ENCODE data around the gene MDC1.

The MDC1 gene

GRCh38 chr6:30743099-30744053 is 26.3 kb upstream of the MDC1 start:
- no peaks in the 10 kb centered on the region for H3K27me3 ChIP-seq (ENCODE audit: control insufficient read depth in 1 of 2, insufficient read depth in 2 of 2, low read length in 2 of 2)
- peaks cover 36% of the 10 kb centered on the region for H3K4me1 ChIP-seq (ENCODE audit: insufficient read depth, low read length)
- H3K9me3 ChIP-seq (ENCODE audit: low read length): no peaks in the 10 kb centered on the region
- peak overlapping the region; percentile 38 to 97 for H3K4me3 ChIP-seq (ENCODE audit: low read depth in 1 of 2, low read length in 2 of 2)
- H3K27ac ChIP-seq (ENCODE audit: low read depth, low read length): peak overlapping the region; percentile 97
- peak overlapping the region; percentile 99 for H3K9ac ChIP-seq (ENCODE audit: low read length)
- peaks cover 32% of the 10 kb centered on the region for H3K36me3 ChIP-seq (ENCODE audit: insufficient read depth, low read length)

DNA sequence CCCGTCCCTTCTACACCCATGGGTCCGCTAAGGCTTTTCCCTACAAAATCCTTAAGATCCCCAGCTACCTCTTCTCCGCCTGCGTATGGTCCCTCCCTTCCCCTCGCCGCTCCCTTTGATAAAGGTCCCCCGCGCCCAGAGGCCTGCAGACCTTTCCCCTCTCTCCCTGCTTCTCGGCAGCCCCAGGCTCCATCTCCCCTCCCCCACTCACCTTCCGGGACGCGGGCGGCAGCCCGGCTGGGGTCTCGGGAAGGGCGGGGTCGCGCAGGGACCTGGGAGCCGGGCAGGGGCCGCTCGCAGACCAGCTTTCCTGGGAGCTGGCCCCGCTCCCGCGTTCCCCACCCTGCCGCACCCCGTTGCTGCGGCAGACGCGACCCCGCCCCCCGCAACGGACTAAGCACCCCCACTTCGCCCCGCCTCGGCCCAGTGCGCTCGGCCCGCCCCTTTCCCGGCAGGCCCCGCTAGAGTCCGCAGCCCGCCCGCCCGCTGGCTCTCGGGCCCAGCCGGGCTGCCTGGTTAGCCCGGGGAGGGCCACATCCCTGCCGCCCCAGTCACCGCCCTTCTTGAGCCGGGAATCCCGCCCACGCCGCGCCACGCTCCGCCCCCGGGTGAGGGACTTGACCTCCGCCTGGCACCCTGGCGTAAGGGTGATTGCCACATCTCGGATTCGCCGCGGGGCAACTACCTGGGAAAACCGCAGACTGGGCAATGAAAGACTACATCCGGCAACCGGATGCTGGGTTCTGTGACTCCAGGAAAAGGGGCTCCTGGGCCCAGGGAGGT is 25.4 kb upstream of the MDC1 start, which contains the start of gene FLOT1:
Gene FLOT1 (minus strand): TSS at position 372 of the 783 bp plus-strand sequence. CDS start 498 bp downstream, outside the sequence.
- Histone ChIP-seq H3K36me3 (ENCODE audit: insufficient read depth, low read length) (peaks cover 41% of the 10 kb centered on the region), H3K4me1 (ENCODE audit: insufficient read depth, low read length) (peaks cover 33% of the 10 kb centered on the region), H3K27me3 (ENCODE audit: control insufficient read depth in 1 of 2, insufficient read depth in 2 of 2, low read length in 2 of 2) (no peaks in the 10 kb centered on the region), H3K9ac (ENCODE audit: low read length) (peak within 1 kb of the TSS; percentile 99), H3K9me3 (ENCODE audit: low read length) (no peaks in the 10 kb centered on the region), H3K27ac (ENCODE audit: low read depth, low read length) (peak within 1 kb of the TSS; percentile 97), H3K4me3 (ENCODE audit: low read depth in 1 of 2, low read length in 2 of 2) (peak within 1 kb of the TSS; percentile 80 to 97)

GRCh38 chr6:30741789-30742315 is 24.8 kb upstream of the MDC1 start:
- Histone ChIP-seq H3K36me3 (ENCODE audit: insufficient read depth, low read length) (peaks cover 47% of the 10 kb centered on the region), H3K9me3 (ENCODE audit: low read length) (no peaks in the 10 kb centered on the region), H3K27me3 (ENCODE audit: control insufficient read depth in 1 of 2, insufficient read depth in 2 of 2, low read length in 2 of 2) (no peaks in the 10 kb centered on the region), H3K27ac (ENCODE audit: low read depth, low read length) (peak overlapping the region; percentile 97), H3K4me3 (ENCODE audit: low read depth in 1 of 2, low read length in 2 of 2) (peak overlapping the region; percentile 80 to 87), H3K4me1 (ENCODE audit: insufficient read depth, low read length) (peaks cover 33% of the 10 kb centered on the region), H3K9ac (ENCODE audit: low read length) (peak overlapping the region; percentile 93)

- Histone ChIP-seq H3K4me3 (ENCODE audit: low read depth in 1 of 2, low read length in 2 of 2) (peak overlapping the region; percentile 80 to 87), H3K27me3 (ENCODE audit: control insufficient read depth in 1 of 2, insufficient read depth in 2 of 2, low read length in 2 of 2) (no peaks in the 10 kb centered on the region), H3K9ac (ENCODE audit: low read length) (peak overlapping the region; percentile 93), H3K9me3 (ENCODE audit: low read length) (no peaks in the 10 kb centered on the region), H3K27ac (ENCODE audit: low read depth, low read length) (peak overlapping the region; percentile 97), H3K4me1 (ENCODE audit: insufficient read depth, low read length) (peaks cover 33% of the 10 kb centered on the region), H3K36me3 (ENCODE audit: insufficient read depth, low read length) (peaks cover 50% of the 10 kb centered on the region)
Measured at GRCh38 chr6:30741063-30741779, 24.1 kb upstream of the MDC1 start.

GRCh38 chr6:30740540-30740870 is 23.4 kb upstream of the MDC1 start:
- H3K36me3 ChIP-seq (ENCODE audit: insufficient read depth, low read length): peaks cover 57% of the 10 kb centered on the region

GRCh38 chr6:30738532-30738931 is 21.5 kb upstream of the MDC1 start:
- Histone ChIP-seq H3K9me3 (ENCODE audit: low read length) (no peaks in the 10 kb centered on the region), H3K36me3 (ENCODE audit: insufficient read depth, low read length) (peaks cover 69% of the 10 kb centered on the region), H3K4me3 (ENCODE audit: low read depth in 1 of 2, low read length in 2 of 2) (no peak overlapping the region), H3K9ac (ENCODE audit: low read length) (no peak overlapping the region), H3K27ac (ENCODE audit: low read depth, low read length) (no peak overlapping the region), H3K27me3 (ENCODE audit: control insufficient read depth in 1 of 2, insufficient read depth in 2 of 2, low read length in 2 of 2) (no peaks in the 10 kb centered on the region), H3K4me1 (ENCODE audit: insufficient read depth, low read length) (peaks cover 29% of the 10 kb centered on the region)

More at GRCh38 chr6:30740540-30740870, 23.4 kb upstream of the MDC1 start:
- Histone ChIP-seq H3K4me1 (ENCODE audit: insufficient read depth, low read length) (peaks cover 33% of the 10 kb centered on the region), H3K9me3 (ENCODE audit: low read length) (no peaks in the 10 kb centered on the region), H3K27ac (ENCODE audit: low read depth, low read length) (peak overlapping the region; percentile 50), H3K27me3 (ENCODE audit: control insufficient read depth in 1 of 2, insufficient read depth in 2 of 2, low read length in 2 of 2) (no peaks in the 10 kb centered on the region), H3K9ac (ENCODE audit: low read length) (peak overlapping the region; percentile 93), H3K4me3 (ENCODE audit: low read depth in 1 of 2, low read length in 2 of 2) (no peak overlapping the region)

DNA sequence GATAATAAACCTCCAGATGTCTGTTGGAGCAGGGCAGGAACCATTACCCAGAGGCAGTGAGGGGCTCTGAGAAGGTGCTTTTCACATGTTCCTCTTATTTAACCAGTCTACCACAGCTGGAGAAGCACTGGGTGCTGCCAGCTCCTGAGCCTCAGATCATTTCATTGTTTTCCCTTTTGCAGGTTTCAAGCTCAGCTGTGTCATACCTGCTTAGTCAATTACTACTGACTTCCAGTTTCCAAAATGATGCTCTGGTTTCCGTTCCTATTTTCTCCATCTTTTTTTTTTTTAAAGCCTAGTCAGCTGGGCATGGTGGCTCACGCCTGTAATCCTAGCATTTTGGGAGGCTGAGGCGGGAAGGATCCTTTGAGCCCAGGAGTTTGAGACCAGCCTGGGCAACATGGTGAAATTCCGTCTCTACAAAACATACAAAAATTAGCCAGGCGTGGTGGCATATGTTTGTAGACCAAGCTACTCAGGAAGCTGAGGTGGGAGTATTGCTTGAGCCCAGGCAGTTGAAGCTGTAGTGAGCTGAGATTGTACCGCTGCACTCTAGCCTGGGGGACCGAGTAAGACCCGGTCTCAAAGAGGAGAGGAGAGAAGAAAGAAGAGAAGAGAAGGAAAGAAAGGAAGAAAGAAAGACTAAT is 18.7 kb upstream of the MDC1 start:
- Histone ChIP-seq H3K27me3 (ENCODE audit: control insufficient read depth in 1 of 2, insufficient read depth in 2 of 2, low read length in 2 of 2) (no peaks in the 10 kb centered on the region), H3K4me3 (ENCODE audit: low read depth in 1 of 2, low read length in 2 of 2) (no peak overlapping the region), H3K36me3 (ENCODE audit: insufficient read depth, low read length) (peaks cover 85% of the 10 kb centered on the region), H3K27ac (ENCODE audit: low read depth, low read length) (no peak overlapping the region), H3K4me1 (ENCODE audit: insufficient read depth, low read length) (peaks cover 21% of the 10 kb centered on the region), H3K9me3 (ENCODE audit: low read length) (no peaks in the 10 kb centered on the region), H3K9ac (ENCODE audit: low read length) (no peak overlapping the region)

DNA sequence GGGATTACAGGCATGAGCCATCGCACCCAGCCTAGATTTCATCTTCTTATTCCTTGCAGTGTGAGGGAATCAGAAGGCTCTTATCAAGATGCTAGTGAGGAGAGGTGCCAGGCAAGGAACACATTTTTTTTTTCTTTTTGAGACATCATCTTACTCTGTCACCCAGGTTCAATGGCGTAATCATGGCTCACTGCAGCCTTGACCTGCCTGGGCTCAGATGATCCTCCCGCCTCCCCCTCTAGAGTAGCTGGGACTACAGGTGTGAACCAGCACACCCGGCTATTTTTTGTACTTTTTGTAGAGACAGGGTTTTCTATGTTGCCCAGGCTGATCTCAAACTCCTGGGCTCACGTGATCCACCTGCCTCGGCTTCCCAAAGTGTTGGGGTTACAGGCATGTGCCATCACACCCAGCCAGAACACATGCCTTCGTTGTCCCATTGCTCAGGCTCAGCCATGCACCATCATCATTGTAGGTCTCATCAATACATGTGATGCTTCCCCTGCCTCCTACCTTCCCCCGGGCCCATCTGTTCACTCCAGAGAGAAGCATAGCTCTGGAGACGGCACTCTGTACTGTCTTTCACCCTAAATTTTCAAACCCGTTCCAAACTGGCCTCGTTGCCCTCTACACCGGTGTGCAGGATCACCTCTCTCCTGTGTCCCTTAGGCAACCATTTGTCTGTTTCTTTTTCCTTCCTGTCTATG is 15.3 kb upstream of the MDC1 start:
- Histone ChIP-seq H3K4me1 (ENCODE audit: insufficient read depth, low read length) (peaks cover 9% of the 10 kb centered on the region), H3K4me3 (ENCODE audit: low read depth in 1 of 2, low read length in 2 of 2) (no peak overlapping the region), H3K27ac (ENCODE audit: low read depth, low read length) (no peak overlapping the region), H3K36me3 (ENCODE audit: insufficient read depth, low read length) (peaks cover 78% of the 10 kb centered on the region), H3K9me3 (ENCODE audit: low read length) (no peaks in the 10 kb centered on the region), H3K27me3 (ENCODE audit: control insufficient read depth in 1 of 2, insufficient read depth in 2 of 2, low read length in 2 of 2) (no peaks in the 10 kb centered on the region), H3K9ac (ENCODE audit: low read length) (no peak overlapping the region)

DNA sequence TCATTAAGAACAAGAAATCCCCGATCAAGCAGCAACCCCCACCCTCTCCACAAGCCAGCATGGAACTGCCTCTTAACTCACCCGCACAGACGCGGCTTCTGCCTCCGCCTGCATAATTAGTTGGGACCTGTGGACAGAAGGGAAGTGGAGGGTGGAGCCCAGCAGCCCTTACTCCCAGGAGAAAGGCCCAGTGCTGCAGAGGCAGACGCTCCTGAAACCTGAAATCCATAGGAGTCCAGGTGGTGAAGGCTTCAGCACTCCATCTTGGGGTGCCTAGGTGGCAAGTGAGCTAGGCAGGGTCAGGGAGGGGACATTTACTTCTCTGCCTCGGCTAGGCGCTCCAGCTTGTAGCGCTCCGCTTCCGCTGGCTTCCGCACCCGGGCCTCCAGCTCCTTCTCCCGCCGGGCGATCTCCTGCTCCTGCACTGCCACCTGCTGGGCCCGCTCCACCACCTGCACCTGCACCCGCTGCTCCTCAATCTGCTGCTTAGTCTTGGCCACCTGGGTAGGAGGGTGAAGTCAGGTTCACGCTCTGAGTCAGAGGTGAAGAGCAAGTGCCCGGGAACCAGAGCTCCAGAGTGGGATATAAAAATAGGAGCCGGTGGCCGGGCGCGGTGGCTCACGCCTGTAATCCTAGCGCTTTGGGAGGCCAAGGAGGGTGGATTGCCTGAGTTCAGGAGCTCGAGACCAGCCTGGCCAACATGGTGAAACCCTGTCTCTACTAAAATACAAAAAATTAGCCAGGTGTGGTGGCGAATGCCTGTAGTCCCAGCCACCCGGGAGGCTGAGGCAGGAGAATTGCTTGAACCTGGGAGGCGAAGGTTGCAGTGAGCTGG is 13.7 kb upstream of the MDC1 start:
- Histone ChIP-seq H3K9me3 (ENCODE audit: low read length) (no peaks in the 10 kb centered on the region), H3K4me1 (ENCODE audit: insufficient read depth, low read length) (peaks cover 11% of the 10 kb centered on the region), H3K36me3 (ENCODE audit: insufficient read depth, low read length) (peaks cover 80% of the 10 kb centered on the region), H3K27ac (ENCODE audit: low read depth, low read length) (peak overlapping the region; percentile 48), H3K4me3 (ENCODE audit: low read depth in 1 of 2, low read length in 2 of 2) (no peak overlapping the region), H3K9ac (ENCODE audit: low read length) (no peak overlapping the region), H3K27me3 (ENCODE audit: control insufficient read depth in 1 of 2, insufficient read depth in 2 of 2, low read length in 2 of 2) (no peaks in the 10 kb centered on the region)

Data from muscle layer of colon (tissue), 2 donors.